GM21515 (cell line): ENCODE results near the gene ZNF346.
"Not testable (repeated sequence)": the region's sequence is repeated elsewhere in the genome, so short reads cannot be mapped to it uniquely, and the experiment has no call there.

Experiments used
- ATAC-seq: cut with Tn5 transposase; IDR thresholded peaks from one replicate; pipeline ENCODE4 v1.9.1; 2021; ENCODE audit not compliant: unreplicated experiment

Gene ZNF346

DNA sequence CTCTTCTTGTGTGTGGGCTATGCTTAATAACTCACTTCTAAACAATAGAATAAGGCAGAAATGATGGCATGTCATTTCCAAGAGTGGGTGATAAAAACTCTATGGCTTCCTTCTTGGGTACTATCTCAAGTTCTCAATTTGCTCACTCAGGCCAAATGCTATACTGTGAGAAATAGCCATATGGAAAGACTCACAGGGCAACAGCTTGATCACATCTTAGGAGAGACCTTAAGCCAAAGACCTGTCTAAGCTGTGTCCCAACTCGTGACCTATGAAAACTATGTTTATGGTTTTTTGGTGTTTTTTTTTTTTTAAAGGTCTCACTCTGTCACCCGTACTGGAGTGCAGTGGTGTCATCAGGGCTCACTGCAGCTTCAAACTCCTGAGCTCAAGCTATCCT lies 13.8 kb upstream of the ZNF346 start:
- no peak for ATAC-seq

DNA sequence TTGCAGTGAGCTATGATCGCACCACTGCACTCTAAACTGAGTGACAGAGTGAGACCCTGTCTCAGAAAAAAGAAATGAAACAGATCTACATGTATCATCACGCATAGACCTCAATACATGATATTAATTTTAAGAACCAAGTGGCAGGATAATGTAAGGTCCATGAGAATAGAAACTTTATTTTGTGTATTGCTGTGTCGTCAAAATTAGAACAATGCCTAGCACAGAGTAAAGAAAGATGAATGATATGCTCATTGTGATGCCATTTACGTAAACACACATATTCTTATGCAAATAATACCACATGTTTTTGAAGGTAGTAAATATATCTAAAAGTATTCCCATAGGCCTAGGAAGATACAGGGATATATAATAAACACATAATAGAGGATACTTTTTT lies 12.3 kb upstream of the ZNF346 start:
- no peak for ATAC-seq

DNA sequence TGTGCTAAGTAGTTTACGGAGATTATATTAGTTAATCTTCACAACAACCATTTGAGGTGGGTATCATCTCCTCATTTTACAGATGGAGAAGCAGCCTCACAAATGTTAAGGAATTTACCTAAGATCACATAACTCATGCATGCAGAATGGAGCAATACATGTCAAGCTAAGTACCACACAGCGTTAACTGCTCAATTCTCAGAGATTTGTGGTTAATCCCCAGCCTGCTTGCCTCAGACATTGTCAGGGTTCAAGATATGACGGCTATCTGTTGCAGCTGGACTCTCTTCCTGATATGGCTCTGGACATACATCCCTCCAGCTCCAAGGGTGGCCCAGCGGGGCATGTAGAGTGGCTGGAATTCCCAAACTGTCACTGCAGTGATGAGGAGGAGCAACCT lies 7.3 kb upstream of the ZNF346 start:
- no peak for ATAC-seq

DNA sequence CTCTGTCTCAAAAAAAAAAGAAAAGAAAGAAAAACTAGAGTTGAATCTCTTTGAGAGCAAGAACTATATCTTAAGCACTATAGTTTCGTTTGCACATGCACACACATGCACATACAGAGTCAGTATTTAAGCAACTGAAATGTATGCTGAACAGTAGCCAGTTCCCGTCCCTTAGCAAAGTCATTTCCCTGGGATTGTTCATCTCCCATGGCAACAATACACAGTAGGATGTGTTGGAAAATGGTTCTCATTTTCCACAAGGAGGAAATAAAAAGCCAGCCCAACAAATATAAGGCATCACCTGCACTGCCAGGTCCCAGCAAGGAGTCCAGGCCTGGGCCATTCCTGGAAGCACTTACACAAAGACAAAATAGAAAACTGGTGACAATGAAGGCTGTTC lies 4.2 kb upstream of the ZNF346 start:
- ATAC-seq, result no peak

DNA sequence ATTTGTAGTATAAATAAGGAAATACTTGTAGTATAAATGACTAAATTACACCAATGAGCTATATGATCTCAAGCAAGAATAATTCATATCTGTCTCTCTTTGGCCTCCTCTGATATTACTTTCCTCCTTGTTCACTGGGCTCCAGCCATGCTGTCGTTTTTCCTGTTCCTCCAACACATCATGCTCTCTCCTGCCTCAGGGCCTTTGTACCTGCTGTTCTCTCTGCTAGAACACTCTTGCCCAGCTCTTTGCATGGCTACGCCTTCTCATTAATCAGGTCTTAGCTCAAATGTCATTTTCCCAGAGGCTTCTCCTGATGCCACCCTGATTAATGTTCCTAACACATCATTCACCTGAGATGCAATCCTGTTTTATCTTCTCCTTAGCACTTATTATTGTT lies 2.5 kb upstream of the ZNF346 start:
- ATAC-seq, result no peak

DNA sequence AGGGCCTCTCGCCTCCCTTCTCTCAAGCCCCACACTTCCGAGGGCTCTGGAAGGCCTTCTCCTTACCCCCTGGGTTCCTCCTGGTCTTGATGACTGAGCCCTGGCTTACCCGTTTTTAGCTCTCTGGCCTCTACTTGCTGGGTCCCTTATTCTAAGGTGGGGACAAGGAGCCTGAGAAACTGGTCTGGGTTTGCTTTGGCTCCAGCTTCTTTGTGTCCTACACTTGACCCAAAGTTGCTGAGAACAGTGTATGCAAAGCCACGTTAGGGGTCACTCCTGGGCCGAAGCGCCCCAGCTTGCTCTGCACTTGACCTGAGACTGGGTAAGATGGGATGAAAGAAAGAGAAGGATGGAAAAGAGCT lies 788 bp downstream of the ZNF346 start:
- peak; percentile 9 for ATAC-seq

DNA sequence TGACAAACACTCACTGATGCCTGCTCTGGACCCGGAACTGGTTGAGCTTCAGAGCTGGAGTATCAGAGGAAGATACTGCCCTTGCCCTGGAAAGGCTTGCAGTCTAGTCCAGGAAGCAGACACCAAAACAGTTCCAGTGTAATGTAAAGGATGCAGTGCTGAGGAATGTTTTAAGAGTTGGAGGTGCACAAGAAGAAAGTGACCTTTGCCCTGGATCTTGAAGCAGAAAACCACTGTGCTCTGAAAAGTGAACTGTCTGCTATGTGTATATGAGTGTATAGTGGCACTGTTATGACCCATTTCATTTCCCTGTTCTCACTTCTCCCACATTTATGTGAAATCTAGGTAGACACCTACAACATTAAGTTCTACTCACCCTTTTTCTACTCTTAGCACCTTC lies 2.1 kb downstream of the ZNF346 start:
- no peak for ATAC-seq

DNA sequence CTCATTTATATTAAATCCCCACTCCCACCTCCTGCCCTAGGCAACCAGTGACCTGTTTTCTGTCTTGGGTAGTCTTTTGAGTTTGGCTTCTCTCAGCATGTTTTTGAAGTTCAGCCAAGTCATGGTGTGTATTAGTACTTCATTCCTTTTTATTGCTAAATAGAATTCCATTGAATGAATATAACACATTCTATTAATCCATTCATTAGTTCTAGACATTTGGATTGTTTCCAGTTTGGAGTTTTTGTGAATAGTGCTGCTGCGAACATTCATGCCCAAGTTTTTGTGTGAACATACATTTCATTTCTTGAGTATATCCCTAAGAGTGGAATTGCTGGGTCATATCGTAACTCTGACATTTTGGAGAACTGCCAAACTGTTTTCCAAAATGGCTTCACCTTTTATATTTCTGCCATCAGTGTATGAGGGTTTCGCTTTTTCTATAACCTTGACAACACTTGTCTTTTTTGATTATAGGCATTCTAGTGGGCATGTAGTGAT lies 2.7 kb downstream of the ZNF346 start:
- ATAC-seq, result no peak

DNA sequence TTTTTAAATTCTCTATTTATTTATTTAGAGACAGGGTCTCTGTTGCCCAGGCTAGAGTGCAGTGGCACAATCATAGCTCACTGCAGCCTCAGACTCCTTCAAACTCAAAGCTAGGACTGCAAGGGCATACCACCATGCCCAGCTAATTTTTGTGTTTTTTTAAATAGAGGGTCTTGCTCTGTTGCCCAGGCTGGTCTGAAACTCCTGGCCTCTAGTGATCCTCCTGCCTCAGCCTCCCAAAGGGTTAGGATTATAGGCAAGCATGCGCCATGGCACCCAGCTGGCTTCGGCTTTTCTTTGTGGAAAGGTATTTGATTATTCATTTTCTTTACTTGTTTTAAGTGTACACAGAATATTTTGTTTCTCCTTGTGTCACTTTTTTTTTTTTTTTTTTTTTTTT lies 5.2 kb downstream of the ZNF346 start:
- no peak for ATAC-seq

DNA sequence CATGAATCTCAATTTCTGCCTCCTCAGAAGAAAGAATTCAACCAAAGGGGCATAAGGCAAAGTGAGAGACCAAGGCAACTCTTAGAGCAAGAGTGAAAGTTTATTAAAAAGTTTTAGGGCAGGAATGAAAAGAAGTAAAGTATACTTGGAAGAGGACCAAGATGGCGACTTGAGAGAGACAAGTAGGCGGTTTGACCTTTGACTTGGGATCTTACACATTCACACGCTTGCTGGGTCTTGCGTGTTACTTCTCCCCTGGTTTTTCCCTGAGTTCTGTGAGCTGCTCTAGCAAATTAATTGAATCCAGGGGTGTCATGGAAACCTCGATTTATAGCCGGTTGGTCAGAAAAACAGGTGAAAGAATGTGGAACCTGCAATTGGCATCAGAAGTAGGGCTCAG lies 7.0 kb downstream of the ZNF346 start:
- ATAC-seq, result no peak

DNA sequence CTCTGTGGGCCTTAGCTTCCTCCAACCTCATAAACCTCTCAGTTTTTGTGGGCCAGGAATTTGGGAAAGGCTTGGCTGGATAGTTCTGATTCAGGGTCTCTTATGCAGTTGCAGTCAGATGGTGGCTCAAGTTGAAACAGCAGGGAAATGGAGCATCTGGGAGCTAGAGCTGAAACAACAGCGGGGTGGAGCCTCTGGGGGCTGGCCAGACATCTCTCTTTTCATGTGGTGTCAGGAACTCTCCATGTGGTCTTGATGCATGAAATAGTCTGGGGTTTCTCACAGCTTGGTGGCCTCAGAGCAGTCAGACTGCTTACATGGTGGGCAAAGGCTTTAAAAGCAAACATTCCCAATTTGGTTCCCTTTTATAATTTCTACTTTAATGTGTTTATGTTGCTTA lies 13.5 kb downstream of the ZNF346 start:
- no peak for ATAC-seq

DNA sequence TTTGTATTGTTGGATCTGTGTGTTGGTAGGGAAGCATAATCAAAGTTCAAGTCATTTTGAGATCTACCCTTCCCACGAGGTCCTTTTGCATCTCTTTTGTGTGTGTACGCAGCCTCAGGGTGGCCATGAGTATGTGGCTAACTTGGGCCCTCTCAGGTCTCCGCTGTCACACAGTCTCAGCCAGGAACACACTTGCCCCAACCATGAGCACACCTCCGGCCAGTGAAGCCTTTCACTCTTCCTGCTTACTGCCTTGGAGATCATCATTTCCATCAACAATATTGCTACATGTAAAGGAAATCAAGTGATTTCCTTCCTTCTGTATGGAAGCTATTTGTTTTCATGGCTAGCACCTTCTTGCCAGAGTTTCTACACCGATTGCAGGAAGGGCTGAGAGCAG lies 13.9 kb downstream of the ZNF346 start:
- no peak for ATAC-seq

DNA sequence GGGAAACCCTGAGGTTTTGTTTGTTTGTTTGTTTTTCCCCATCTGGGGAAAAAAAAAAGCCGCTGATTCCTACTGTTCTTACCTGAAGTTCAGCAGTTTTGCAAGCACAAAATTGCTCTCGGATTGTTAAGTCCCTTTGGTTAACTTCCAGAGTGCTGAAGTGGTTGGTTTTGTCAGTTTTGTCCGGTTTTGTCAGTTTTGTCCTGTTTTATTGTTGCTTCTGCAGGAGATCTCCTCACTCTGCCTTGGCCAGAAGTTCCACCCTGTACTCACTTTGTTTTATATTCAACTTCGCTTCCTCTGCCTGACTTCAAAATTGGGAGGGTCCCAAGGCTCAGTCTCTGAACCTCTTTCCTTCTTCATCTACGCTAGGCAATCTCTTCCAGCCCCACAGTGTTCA lies 14.4 kb downstream of the ZNF346 start:
- no peak for ATAC-seq

DNA sequence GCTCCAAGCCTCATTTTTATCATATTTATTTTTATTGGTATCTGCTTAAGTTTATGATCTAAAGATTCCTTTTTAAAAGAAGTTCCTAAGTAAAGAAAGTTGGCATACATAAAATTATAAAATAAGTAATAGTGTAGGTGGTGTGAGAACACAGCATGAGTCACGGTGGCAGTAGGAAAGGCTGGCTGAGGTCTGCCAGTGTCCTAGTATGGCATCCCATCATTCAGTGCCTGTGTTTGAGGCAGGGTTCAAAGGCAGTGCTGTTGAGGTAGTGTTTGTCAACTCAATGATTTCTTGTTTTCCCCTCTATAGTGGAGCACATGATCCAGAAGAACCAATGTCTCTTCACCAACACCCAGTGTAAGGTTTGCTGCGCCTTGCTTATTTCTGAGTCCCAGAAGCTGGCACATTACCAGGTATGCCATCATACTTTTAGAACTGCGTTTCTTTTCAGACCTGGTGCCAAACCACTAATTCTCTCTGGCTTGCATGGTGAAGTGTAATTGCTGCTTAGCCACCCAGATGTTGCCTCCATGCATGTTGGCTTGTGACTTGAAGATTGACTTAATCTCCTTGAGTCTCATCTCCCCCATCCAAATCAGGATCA lies 18.4 kb downstream of the ZNF346 start:
- no peak for ATAC-seq

DNA sequence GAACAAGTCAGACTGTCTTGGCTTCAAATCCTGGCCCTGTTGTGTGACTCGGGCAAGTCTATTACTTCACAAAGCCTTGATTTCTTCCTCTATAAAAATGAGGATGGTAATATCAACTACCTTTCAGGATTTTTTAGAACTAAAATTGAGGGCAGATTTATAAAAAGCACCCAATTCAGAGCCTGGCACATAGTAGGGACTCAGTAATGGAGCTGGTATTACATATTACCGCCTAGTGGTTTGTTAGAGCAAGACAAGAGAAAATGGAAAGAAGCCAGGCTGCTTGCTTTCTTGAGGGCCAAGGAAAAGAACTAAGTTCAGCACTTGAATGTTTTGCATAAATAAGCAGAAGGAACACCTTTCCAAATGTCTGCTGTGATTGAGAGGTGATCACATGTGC lies 19.4 kb downstream of the ZNF346 start:
- ATAC-seq, result no peak

DNA sequence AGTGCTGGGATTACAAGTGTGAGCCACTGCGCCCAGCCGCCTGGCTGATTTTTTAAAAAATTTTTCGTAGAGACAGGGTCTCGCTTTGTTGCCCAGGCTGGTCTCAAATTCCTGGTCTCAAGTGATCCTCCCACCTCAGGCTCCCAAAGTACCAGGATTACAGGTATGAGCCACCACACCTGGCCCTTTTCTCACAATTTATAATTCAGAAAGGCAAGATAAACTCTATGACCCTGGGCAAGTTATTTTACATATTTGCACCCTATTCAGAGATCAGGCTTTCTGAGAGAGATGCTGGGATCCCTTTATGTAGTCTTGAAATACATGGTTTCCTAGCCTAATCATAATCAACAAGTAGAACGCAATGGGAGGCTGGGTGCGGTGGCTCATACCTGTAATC lies 20.6 kb downstream of the ZNF346 start:
- ATAC-seq, result no peak

DNA sequence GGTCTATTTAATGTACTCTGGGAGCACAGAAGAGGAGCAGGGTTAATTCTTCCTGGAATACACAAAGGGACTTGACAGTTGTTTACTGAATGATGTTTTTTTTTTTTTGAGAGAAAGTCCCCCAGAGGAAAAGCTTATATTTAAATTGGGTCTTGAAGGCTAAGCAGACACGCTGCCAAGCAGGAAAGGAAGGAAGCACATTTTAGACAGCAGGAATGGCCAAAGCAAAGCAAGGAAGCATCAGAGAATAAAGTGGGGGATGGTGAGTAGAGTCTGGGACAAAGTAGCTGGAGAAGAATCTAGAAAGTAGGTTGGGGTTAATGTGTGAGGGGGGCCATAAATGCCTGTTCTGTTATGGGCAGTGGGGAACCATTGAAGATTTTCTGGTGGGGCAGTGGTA lies 21.5 kb downstream of the ZNF346 start:
- ATAC-seq, result no peak

DNA sequence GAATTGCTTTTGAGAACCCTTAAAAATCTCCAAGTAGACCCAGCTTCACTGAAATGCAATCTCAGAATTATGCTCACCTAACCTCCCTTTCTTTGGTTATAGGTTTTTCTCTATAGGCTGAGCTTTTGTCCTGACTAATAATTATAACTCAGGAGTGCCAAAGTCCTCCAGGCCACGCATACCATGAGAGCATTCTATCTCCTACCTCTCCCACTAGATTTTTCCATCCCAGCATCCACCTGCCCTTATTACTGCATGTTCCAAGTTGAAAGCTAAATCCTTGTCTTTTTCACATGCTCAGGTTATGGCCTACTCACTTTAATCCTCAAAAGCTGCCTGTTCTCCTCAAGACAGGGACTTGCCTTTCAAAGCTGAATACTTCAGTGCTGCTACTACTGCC lies 22.1 kb downstream of the ZNF346 start:
- ATAC-seq, result no peak

DNA sequence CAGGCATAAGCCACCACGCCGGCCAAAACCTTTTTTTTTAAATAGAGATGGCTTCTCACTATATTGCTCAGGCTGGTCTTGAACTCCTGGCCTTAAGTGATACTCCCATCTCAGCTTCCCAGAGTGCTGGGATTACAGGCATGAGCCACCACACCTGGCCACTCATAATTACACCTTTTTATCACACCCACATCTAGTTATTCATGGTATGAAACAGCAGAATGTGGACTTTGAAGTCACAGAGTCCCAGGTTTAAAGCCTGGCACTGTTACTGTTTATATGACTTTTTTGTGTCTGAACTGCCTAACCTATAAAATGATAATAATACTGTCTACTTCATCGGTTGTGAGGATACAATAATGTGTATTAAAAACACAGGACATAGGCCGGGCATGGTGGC lies 23.1 kb downstream of the ZNF346 start:
- no peak for ATAC-seq

DNA sequence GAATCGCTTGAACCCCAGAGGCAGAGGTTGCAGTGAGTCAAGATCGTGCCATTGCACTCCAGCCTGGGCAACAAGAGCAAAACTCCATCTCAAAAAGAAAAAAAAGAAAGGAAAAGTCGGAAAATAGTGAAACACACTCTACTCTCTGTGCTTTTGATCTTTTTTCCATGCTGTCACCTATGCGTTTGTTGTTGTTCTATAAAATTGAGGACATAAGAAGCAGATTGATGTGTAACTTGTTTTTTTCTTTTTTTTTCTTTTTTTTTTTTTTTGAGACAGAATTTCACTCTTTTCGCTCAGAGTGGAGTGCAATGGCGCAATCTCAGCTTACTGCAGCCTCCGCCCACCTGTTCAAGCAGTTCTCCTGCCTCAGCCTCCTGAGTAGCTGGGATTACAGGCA lies 26.0 kb downstream of the ZNF346 start:
- ATAC-seq, result not testable (repeated sequence)

DNA sequence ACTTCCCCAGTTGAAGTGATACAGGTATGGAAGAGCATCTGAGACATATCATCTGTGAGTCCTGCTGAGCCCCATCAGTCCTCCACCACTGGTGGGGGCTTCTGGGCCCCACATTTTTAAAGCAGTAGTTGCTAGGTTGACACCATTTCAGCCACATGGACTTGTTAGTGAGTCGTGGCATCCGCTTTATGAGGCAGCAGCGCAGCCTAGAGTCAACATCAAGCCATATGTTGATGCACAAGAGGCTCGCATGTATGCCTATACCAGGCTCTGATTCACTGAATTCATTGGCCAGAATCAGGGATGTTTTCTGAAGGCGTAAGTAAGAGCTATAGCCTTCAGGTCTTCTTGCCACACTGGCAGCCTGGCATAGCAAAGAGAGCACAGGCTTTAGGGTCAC lies 26.8 kb downstream of the ZNF346 start:
- ATAC-seq, result no peak

DNA sequence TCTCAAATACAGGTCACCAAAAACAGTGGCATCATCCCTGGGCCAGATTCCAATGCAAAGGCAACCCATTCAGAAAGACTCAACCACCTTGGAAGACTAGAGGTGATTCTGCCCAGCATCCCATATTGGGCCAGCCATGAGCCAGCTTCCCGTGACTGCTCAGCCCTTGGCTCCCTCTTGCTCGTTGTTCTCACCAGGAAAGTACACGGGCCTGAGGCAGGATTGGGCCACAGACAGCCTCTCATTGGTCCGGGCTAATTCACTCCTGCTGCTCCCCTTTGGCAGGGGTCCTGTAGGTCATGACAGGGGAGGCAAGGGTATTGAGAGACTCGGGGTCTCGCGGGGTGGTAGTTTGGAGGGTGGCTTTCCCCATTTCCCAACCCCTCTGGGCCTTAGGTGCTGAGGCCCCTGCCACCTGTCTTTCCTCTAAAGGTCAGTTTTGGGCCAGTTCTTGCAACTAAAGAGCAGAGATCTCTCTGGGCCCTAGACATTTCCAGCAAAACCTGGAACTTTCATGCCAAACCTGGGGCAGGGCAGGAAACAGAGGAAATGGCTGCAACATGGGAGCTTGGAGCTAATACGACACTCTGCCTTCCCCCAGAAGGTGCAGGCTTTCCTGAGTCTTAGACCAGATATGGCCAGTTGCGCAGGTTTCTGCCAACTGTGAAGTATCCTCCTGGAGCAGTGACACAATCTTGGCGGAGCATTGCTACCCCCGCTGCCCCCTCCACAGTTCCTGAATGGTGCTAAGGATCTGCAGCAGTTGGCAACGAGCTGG lies 42.2 kb downstream of the ZNF346 start:
- no peak for ATAC-seq

DNA sequence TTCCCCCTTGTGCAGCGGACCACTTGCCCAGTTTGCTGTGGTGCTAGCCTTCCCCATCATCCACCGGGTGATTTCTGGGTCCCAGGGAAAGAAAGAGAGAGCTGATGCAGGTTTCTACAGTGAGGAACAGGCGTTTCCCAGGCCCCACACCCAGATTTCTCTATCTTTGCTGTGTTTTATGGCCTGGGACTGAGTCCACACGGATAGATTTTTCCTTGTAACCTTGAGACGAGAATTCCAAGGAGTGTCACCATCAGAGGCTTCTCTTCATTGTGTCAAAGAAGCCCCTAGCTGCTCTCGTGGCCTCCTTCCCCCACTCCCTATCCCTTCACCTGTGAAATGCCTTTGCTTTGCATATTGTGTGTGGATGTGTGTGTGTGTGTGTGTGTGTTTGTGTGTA lies 43.0 kb downstream of the ZNF346 start:
- ATAC-seq, result no peak
